Measurements from ENCODE around the gene NAT9. TPM values are rescaled to one million over a fixed set of nuclear protein-coding genes. Genes with fewer than 3 reads are reported as not detected.

The NAT9 gene
- 26.6 and 36.5 TPM in 2 replicates for total RNA-seq

DNA sequence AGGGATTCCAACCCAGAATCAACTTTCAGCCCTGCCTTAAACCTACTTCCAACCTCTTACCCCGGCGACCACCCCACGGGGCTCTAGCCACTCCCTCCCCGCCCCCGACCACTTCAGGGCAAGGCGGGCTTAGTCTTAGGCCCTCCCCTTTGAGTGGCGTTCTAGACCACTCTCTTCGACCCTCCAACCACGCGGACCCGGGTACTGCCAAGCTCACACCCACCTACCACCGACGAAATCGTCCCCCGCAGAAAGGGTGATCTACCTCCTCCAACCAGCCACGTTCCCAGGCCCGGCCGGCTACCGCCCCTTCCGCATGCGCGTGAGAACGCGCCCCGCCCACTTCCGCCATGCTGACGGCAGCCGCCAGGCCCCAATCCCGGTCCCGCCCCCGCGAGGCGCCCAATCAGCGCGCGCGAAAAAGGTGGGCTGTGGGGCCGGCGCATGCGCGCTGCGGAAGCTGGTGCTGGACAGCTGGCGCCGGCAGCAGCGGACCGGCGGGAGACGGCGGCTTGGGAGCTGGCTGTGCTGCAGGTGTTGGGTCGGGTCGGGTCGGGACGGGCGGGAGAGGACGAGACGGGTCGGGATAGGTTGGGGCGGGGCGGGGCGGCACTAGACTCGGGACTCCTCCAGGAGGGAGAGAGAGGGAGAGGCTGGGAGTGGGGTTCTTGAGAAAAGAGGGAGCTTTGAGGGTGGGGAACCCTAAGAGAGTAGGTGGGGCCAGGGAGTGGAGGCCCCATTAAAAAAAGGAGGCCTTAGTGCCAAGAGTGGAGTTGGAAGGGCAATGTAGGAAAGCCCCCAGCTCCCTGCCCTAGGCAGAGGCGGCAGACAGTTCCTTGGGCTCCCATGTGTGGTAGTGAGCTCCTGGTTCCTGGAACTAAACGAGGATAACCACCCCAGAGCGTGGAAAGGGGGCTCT is at the start of gene NAT9:
TSS of gene NAT9 (minus strand) at position 302 of the 919 bp plus-strand sequence. CDS start 647 bp downstream, outside the sequence.
- no peak for DNase-seq (ENCODE audit: extremely low read depth, low read depth, low spot score)

GRCh38 chr17:74824961-74825627 is 48.9 kb upstream of the NAT9 start:
- no peak for DNase-seq (ENCODE audit: extremely low read depth, low read depth, low spot score)

DNA sequence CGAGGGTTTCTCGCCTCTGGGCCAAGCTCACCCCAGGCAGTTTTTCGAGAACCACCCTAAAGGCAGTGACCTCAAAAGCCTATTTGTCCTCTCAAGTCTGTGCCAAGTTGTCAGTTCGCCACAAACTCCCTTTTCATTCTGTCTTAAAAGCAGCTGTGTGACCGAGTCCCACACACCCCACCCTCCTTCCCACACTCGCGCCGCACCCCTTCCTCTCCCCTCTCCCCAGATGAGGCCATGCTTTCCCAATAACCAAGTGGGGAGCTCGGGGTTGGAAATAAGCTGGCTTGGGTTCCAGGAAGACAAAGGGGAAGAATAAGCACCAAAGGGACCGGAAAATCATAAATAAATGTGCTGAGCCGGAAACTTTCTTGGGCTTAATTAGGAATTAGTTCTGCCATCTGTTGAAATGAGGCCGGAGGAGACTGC is 46.8 kb upstream of the NAT9 start:
- no peak for DNase-seq (ENCODE audit: extremely low read depth, low read depth, low spot score)

DNA sequence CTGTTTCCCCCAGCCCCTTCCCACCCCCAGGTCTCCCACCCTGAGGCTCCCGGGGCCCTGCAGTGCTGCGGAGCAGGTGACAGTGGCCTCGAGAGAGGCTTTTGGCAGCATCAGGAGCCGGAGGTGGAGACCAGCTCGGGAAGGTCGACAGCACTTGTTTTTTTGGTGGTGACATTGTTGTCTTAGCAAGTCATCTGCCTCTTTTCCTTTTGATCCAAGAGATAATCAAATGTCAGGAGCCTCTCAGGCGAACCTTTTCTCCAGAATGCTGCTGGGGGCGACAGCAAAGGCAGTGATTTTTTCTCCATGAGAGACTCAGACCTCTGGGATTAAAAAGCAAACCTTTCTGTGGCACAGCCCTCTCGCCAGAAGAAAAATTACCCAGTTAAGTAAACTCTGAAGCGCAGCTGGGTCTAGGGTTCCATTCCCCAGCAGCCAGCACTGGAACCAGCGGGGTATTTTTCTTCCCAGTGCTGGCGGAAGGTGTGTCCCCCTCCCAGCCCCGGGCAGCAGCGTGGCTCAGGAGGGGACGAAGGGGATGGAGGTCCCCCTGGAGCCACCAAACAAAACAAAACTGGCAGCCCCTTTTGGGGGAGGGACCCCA is 46.3 kb upstream of the NAT9 start:
- DNase-seq (ENCODE audit: extremely low read depth, low read depth, low spot score) = no peak

- DNase-seq (ENCODE audit: extremely low read depth, low read depth, low spot score) = no peak
Measured at GRCh38 chr17:74821655-74822334, 45.6 kb upstream of the NAT9 start.

DNA sequence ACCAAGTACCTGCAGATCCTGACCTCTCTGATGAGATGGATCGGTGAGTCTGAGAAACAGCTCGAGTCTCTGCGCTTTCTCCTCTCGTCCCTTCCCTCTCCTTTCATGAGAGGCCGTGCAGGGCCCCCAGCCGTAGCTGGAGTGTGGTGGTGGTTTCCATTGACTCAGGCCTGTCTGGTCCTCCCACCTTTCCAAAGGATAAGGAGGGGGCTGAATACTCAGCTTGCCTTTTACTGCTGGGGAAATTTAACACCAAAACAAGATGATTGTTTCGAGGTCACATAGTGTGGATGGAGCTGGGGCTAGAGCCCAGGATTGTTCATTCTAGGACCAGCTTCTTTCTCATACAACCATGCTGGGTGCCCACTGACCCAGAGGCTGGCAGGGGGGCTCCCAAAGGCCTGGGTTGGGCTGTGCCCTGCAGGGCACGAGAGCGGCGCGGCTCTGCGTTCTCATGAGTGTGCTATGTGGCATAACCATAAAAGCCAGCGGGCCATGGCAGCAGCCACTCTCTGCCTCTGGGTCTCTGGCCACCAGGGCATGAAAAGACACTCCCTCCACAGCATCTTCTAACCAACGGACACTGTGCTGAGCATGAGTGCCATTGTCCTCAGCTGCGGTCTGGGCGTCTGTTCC is 43.8 kb upstream of the NAT9 start:
- DNase-seq (ENCODE audit: extremely low read depth, low read depth, low spot score) = no peak

DNA sequence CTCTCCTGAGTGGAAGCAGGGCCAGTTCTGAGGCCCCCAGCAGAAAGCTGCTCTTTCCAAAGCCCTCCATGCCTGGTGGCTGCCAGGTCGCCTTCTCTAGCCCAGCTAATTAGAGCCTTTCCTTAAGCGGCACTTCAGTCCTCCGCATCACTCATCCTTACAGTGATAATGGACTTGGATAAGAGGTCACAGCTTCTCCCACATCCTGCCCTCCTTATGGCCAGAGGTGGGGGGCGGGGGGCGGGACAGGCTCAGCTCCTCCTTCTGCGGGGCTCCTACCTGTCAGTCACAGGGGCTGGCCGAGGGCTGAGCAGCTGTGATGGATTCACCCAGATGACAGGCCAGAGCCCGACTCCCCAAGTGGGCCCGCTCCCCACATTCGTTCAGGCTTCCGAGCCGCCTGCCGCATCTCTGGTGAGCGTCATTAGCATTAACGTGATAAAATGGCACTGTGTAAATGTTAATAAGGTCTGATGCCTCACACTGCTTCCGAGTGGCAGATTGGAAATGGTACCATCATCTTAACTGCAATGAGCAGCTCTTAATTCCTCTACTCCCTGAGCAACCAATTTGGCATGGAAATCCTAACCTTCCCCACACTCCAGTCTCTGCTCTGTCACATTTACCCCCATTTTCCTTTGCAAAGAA is 42.3 kb upstream of the NAT9 start:
- DNase-seq (ENCODE audit: extremely low read depth, low read depth, low spot score) = no peak

DNA sequence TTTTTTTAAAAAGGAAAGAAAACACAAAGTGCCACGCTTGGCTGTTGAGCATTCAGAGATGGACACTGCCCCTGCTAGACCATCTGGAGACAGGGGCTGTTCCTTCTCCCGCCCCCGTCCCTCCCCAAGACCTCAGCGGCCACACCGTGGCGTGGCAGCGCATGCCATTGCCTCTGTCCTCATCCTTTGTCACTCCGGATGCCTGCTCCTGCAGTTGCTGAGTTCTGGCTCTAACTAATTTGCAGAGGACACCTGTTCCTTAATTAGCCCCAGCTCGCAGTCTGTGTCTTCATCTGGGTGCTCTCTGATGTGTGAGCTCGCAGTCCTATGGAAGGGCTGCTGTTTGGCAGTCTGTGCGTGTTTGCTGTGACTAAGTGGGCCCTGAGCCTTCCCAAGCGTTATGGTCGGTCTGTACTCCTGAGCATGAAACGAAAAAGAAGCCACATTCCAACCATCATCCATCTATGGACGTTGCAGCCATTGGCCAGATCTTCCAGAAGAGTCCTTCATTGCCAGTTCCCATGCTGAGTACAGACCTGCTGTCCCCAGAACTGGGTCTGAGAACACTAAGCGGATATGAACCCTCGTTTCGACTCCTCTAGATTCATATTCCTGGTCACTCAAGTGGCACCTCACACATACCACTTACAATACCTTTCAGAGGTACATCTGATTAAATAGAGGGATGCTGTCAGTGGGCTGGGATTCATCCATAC is 40.9 kb upstream of the NAT9 start:
- DNase-seq (ENCODE audit: extremely low read depth, low read depth, low spot score) = no peak

GRCh38 chr17:74815550-74816370 is 39.6 kb upstream of the NAT9 start:
- DNase-seq (ENCODE audit: extremely low read depth, low read depth, low spot score) = no peak

DNA sequence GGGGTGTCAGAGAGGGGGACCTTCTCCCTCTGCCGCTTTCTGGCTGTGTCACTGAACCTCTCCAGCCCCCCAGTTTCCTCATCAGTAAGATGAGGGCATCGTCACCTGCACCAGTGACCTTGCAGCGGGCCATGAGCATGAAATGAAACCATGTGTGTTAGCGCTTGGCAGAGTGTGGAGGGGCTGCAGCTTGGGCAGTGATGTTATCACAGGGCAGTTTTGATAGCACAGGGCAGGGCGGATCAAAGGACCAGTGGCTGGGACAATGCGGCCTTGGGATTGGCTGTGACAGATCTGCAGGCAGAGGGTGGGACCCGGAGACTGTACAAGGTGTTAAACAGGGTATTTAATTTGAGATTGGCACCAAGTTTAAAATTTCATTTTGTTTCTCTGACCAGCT is 38.9 kb upstream of the NAT9 start:
- DNase-seq (ENCODE audit: extremely low read depth, low read depth, low spot score) = no peak

DNA sequence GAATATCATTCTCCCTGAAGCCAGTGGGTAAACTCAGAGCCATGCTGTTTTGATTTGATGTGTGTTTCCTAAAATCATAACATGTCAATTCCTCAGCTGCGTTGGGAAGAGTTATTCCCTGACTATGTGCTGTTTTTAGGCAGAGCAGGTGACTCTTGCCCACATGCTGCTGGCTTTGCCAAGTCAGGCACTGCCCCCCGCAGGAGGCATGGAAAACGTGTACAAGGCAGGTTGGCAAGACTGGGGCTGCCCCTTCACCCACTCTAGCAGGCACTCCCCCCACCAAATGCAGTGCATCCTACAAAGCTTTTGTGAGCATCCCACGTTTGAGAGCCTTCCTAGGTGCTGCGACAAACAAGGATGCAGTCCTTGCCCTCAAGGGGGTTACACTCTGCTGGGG is 38.3 kb upstream of the NAT9 start:
- no peak for DNase-seq (ENCODE audit: extremely low read depth, low read depth, low spot score)

DNA sequence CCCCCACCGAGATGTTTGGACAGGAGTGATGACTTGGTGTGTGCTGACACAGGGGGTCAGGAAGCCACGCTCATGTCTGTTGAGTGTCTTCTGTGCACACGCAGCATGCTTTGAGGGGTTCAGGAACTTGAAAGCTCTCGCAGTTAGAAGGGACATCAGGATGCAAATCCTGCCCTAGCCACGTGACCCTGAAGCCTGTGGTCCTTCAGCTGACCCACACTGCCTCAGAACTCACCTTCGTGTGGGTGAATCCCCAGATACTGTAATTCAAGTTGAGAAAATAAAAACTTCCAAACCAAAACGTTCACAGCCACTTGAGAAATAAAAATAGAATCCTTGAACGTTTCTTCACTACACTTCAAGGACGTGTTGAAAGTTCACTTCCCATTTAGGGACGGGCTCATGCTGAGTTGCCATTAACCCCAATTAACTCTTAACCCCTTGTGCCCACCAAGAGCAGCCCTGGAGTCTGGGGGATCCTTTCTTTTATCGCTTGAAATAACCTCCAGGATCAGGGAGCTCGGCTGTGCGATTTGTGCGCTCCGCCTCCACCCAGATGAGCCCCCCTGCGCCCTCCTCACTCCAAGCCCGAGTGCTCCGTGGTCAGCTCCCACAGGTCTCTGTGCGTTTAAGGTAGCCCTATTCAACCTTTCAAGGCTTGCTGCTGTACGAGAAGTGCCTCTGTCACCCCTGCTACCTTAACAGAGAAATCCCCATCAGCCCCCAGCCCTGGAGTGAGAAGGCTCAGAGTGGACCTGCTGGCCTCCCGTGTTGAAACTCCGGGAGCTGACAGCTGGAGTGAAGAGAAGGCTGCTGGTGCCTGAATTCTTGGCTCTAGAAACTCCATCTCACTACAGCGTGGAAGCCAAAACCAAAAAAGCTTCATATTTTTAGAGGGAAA is 36.2 kb upstream of the NAT9 start:
- no peak for DNase-seq (ENCODE audit: extremely low read depth, low read depth, low spot score)

DNA sequence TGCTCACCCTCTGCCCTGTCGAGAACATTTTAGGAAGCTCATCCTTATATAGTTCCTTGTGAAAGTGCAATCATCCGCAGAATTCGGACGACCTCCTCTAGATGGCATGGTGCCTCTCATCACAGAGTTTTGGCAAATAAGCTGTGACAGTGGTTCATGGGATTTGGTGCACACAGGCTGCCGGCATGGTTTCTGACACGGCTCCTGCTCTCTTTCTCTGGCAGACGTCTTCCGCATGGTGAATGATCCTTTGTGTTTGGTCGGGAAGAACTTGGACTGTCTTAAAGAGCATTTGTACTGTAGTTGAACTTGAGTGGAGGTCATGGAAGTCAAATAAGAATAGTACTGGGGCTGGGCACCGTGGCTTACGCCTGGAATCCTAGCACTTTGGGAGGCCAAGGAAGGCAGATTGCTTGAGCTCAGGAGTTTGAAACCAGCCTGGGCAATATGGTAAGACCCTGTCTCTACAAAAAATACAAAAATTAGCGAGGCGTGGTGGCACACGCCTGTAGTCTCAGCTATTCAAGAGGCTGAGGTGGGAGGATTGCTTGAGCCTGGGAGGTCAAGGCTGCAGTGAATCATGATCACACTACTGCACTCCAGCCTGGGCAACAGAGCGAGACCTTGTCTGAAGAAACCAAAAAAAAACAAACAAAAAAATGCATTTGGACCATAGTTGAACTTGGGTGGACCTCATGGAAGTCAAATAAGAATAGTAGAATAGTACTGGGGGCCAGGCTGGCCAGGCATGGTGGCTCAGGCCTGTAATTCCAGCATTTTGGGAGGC is 34.7 kb upstream of the NAT9 start:
- no peak for DNase-seq (ENCODE audit: extremely low read depth, low read depth, low spot score)

GRCh38 chr17:74808714-74809430 is 32.7 kb upstream of the NAT9 start:
- DNase-seq (ENCODE audit: extremely low read depth, low read depth, low spot score) = no peak

DNA sequence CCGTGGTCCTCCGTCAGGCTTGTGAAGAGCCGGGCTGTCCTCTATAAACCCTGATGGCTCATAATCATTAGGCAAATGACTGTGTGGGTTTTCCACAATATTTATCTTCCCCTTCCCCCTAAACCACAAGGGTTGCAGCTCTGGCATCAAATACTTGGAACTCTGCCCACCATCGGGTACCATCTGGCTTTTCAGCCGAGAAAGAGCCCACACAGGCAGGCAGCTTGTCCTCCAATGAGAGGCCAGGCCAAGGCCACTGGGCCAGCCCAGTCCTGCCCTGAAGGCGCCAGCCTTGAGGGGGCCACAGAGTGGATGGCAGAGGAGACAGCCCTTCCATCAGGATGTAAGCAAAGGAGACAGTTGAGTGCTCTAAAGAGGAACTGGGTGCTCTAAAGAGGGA is 31.8 kb upstream of the NAT9 start:
- DNase-seq (ENCODE audit: extremely low read depth, low read depth, low spot score) = no peak

GRCh38 chr17:74807441-74807840 is 31.3 kb upstream of the NAT9 start:
- DNase-seq (ENCODE audit: extremely low read depth, low read depth, low spot score) = no peak
